ENCODE results near the gene LENG9.

DNA sequence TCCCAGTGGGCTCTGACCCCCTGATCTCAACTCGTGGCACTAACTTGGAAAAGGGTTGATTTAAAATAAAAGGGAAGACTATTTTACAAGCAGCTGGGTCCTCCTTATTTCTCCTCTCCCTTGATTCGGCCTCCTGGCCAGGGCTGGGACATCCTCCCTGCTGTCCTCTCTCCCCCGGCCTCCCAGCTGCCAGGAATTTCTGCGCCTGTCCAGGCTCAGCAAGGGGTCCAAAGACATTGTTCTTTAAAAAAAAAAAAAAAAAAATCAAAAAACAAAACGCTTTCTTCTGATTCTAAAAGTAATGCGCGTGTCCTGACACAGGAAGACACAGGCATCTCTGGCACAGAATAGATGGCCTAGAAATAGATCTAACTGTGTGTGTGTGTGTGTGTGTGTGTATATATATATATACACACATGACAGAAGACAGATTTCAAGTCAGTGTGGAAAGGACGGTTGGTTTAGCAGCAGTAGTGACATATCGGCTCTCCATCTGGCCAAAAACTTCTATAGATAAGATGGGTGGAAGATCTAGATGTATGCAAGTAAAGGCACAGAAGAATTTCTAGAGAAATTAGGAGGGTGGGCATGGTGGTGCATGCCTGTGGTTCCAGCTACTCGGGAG lies 26.8 kb downstream of the LENG9 start:
- TF ChIP-seq, protein P1, sequence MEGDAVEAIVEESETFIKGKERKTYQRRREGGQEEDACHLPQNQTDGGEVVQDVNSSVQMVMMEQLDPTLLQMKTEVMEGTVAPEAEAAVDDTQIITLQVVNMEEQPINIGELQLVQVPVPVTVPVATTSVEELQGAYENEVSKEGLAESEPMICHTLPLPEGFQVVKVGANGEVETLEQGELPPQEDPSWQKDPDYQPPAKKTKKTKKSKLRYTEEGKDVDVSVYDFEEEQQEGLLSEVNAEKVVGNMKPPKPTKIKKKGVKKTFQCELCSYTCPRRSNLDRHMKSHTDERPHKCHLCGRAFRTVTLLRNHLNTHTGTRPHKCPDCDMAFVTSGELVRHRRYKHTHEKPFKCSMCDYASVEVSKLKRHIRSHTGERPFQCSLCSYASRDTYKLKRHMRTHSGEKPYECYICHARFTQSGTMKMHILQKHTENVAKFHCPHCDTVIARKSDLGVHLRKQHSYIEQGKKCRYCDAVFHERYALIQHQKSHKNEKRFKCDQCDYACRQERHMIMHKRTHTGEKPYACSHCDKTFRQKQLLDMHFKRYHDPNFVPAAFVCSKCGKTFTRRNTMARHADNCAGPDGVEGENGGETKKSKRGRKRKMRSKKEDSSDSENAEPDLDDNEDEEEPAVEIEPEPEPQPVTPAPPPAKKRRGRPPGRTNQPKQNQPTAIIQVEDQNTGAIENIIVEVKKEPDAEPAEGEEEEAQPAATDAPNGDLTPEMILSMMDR (IDR thresholded peaks at IDR 0.05; ENCODE audit: low read length), result no peak
- no peak for TF ChIP-seq EZH2 (optimal IDR thresholded peaks at IDR 0.05; ENCODE audit: low read depth, low read length)
- no peak for TF ChIP-seq EZH2phosphoT487 (IDR thresholded peaks at IDR 0.05; ENCODE audit: low read length)

Measured in MM.1S (cell line).